OCI-M2 (cell line): ENCODE data around the gene FBXL15.

Experiments
- DNase-seq: peaks from one replicate; lab custom pipeline; 2025; ENCODE audit not compliant: unreplicated experiment; lab: John Stamatoyannopoulos, UW

The FBXL15 gene

DNA sequence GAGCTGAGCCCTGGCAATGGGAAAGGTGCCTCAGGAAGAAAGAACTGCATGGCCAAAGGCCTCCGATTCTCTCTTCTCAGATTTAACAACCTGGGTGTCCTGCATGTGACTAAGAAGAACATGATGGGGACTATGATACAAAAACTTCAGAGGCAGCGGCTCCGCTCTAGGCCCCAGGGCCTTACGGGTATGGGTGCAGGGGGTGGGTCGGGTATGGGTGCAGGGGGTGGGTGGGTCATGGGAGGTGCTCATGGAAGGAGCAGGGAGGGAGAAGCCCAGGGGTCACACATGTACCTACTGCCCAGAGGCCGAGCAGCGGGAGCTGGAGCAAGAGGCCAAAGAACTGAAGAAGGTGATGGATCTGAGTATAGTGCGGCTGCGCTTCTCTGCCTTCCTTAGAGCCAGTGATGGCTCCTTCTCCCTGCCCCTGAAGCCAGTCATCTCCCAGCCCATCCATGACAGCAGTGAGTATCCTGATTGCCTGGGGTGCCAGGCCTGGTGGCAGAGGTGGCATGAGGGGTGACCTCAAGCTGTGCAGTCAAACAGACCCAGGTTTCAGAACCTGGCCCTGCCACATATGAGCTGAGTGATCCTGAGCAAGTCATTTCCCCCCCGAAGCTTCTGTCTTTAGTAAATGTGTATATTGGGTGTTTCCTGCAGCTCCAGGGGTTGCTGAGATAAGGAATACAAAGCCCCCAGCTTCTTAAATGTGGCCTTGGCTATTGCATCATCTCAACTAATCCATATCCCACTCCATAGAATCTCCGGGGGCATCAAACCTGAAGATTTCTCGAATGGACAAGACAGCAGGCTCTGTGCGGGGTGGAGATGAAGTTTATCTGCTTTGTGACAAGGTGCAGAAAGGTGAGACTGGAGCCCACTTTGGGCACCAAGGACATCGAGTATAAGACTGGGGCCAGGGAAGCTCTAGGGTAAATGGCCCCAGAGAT lies 23.1 kb upstream of the FBXL15 start:
- DNase-seq = no peak

GRCh38 chr10:102398172-102399020 lies 22.2 kb upstream of the FBXL15 start:
- no peak for DNase-seq

- peak; percentile 39 for DNase-seq
These were observed 21.2 kb upstream of the FBXL15 start for GRCh38 chr10:102399217-102400021.

DNA sequence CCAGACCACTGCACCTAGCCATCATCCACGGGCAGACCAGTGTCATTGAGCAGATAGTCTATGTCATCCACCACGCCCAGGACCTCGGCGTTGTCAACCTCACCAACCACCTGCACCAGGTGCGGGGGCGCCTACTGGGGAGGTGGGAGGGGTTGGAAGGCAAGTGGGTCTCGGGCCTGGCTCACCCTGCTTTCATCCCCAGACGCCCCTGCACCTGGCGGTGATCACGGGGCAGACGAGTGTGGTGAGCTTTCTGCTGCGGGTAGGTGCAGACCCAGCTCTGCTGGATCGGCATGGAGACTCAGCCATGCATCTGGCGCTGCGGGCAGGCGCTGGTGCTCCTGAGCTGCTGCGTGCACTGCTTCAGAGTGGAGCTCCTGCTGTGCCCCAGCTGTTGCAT lies 20.6 kb upstream of the FBXL15 start:
- DNase-seq = no peak

- DNase-seq = no peak
These were observed 19.9 kb upstream of the FBXL15 start for GRCh38 chr10:102400598-102401341.

DNA sequence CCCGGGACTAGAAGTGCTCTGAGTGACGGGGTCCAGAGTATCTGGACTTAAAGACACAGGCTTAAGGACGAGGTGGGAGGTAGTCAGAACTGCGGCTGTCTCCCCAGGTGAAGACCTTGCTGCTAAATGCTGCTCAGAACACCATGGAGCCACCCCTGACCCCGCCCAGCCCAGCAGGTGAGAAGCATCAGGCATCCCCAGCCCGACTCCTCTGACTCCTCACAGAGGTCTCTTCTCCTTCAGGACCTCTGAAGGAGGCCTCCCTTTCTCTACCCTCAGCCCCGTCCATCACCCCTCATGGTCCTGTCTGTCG lies 19.3 kb upstream of the FBXL15 start:
- no peak for DNase-seq

DNA sequence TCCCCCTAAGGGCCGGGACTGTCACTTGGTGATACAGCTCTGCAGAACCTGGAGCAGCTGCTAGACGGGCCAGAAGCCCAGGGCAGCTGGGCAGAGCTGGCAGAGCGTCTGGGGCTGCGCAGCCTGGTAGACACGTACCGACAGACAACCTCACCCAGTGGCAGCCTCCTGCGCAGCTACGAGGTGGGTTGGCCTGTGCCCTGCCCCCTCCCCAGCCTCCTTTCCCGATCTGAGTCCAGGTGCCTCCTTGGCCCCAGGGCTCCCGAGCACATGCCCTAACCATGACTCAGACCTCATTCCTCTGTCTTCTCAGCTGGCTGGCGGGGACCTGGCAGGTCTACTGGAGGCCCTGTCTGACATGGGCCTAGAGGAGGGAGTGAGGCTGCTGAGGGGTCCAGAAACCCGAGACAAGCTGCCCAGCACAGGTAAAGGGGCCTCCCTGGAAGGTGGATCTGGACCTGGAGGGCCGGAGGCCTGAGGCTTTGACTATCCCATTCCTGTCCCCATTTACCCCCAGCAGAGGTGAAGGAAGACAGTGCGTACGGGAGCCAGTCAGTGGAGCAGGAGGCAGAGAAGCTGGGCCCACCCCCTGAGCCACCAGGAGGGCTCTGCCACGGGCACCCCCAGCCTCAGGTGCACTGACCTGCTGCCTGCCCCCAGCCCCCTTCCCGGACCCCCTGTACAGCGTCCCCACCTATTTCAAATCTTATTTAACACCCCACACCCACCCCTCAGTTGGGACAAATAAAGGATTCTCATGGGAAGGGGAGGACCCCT lies 18.7 kb upstream of the FBXL15 start:
- DNase-seq = no peak

- no peak for DNase-seq
These were observed 18.1 kb upstream of the FBXL15 start for GRCh38 chr10:102402512-102402896.

- no peak for DNase-seq
These were observed 17.5 kb upstream of the FBXL15 start for GRCh38 chr10:102403115-102403514.

GRCh38 chr10:102404361-102405107 lies 16.1 kb upstream of the FBXL15 start:
- DNase-seq = no peak

GRCh38 chr10:102405108-102405571 lies 15.5 kb upstream of the FBXL15 start:
- no peak for DNase-seq

- no peak for DNase-seq
These were observed 15.0 kb upstream of the FBXL15 start for GRCh38 chr10:102405632-102406031.

DNA sequence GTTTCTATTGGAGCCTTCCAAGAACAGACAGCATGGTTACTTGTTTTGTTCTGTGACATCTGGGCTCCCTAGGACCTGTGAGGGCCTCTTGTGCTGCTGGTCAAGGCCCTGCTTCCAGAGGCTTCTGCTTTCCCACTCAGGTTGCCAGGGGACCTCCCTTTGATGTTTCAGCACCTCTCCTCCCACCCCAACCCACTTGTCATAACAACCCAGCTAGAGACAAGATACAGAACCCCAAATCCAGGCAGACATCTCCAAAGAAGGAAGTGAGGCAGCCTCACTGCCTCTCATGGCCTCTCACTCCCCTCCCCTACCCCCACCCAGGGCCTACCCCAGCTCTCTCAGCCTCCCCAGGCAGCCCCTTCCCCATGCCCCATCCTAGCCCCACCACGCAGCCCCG lies 13.8 kb upstream of the FBXL15 start:
- DNase-seq = no peak

- DNase-seq = no peak
These were observed 13.1 kb upstream of the FBXL15 start for GRCh38 chr10:102407425-102408130.

DNA sequence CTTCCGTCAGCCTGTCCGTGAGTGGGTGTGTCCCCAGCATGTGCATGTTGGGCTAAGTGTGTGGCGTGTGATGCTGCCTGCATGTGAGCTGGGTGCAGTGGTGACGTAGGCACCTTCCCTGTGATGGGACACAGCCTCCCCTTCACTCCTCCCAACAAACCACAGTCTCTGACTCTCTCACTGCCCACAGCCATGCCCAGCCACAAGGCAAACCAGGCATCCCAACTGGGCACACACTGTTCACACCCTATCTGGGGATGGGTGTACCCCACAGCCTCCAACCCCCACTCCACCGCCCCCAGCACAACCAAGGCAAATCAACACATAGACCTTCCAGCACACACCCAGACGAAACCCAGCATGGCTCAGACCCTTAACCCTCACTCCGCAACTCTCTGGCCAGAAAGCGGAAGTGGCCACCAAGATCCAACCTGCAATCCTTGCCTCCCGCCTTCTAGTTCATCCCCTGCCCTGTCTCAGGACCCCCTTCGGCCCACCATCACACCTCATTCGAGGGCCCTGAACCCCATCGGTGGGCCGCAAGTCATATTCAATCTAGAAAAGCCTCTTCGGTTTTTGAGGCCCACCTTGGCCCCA lies 12.4 kb upstream of the FBXL15 start:
- no peak for DNase-seq

DNA sequence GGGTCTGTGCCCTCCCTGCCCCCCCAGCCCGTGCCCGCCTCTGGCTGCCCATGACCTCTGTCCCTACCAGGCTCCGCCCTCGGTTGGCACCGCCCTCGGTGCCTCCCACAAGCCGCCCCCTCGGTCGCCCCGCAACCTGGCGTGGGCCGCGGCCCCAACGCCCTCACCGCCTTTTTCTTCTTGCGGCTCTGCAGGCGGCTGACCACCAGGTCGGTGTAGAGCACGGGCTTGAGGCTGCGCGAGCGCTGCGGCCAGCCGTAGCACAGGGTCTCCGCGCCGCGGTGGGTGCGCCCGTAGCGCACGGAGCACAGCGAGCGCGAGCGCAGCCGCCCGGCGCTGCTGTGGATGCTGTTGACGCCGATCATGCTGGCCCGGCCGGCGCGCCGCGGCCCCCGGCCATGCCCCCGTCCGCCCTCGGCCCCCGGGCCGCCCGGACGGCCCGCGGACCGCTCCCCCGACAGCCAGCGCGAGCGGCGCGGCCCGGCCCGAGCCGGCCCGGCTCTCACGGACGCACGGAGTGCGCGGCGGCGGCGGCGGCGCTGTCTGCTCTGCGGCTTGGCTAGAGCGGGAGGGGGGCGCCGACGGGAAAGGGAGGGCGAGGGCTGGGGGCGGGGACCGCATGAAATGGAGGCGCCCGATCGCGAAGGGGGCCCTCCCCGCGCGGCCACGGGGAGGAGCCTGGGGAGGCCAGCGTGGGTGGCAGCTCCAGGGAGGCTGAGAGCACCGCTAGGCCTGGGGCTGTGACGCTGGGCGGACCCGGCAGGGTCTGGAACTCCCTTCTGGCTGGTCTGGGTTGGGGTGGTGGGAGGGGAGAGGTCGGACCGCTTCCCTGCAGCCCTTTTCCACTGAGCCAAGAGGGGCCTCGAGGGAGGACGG lies 11.7 kb upstream of the FBXL15 start:
- no peak for DNase-seq
